ENCODE measurements around the gene ACAP2.

DNA sequence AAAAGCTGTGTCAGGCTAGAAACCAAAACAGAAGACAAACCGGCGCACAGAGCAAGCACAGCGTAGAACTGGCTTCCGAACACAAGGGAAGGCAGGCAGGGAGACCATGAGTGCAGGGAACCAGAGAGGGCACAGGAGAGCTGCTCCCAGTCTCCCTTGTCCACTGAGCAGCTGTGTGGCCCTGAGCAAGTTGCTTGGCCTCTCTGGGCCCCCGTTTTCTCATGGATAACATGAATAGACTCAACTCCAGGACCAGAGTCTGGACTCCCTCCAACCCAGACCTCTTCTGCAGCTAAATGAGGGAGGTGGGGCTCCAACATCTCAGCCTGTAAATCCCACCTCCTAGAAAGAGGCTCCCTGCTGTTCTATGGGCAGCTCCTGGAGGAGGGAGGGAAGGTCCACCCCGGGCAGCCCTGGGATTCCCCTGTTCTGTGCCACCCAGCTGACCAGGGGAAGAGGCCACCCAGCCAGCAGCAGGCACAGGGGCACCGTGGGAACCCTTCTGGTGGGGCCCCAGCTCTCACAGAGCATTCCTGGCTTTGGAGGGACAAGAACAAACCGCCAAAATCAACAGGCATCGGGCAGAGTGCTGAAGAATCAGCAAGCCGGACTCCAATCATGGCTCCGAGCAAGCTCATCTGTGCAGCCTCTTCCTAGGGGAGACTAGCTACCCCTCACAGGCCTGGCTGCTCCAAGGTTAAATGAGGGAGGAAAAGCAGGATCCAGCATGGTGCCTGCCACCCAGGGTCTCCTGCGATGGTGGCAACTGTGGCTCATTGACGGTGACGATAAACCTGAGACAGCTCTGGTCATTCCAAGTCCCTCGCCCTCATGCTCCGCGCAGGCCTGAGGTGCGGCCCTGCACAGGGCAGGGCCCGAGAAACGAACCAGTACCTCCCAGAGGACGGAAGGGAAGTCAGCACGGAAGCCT is 187.0 kb downstream of the ACAP2 start:
- no peak for TF ChIP-seq CTCF (IDR thresholded peaks at IDR 0.05)
- no peak for TF ChIP-seq POLR2A (IDR thresholded peaks at IDR 0.05)

Measured in vagina (tissue), 2 donors.